Natural killer cell treated with Interleukin-12 subunit alpha and Interleukin-12 subunit beta and Interleukin-15 and Interleukin-18, amount 100 ng/mL, for 72 hours (primary cell): ENCODE data around the gene NDUFS8. TPM values are rescaled to one million over a fixed set of nuclear protein-coding genes. Genes with fewer than 3 reads are reported as not detected.

Source experiments
- ATAC-seq, 2 donors: fragments of 150-1000 bp; cut with Tn5 transposase in 1 of 2; sonication (Bioruptor Pico), chemical (Tn5 transposase) in 1 of 2; 2 replicates each; pipeline ENCODE4 v1.10.0; 2021
- DNase-seq: peaks from one replicate; pipeline ENCODE4 v3.0.0; 2022; ENCODE audit warnings: low spot score
- H3K27ac Mint-ChIP-seq, 2 donors: 1 replicate in 1 of 2; 2 replicates in 1 of 2; pipeline ENCODE4 v1.8.0; 2022; ENCODE audit warnings: mixed read lengths in 2 of 2, mild to moderate bottlenecking in 1 of 2, moderate library complexity in 1 of 2
- H3K27me3 Mint-ChIP-seq, 2 donors: 1 replicate in 1 of 2; 2 replicates in 1 of 2; pipeline ENCODE4 v1.8.0; 2022; ENCODE audit warnings: mixed read lengths in 2 of 2
- H3K36me3 Mint-ChIP-seq: one replicate; pipeline ENCODE4 v1.8.0; 2022; ENCODE audit warnings: mixed read lengths
- H3K4me1 Mint-ChIP-seq, 2 donors: 1 replicate in 1 of 2; 2 replicates in 1 of 2; pipeline ENCODE4 v1.8.0; 2022; ENCODE audit warnings: low read depth in 2 of 2, mixed read lengths in 2 of 2, mild to moderate bottlenecking in 1 of 2
- H3K4me3 Mint-ChIP-seq: one replicate; pipeline ENCODE4 v1.8.0; 2022; ENCODE audit warnings: mixed read lengths
- H3K9me3 Mint-ChIP-seq: 2 replicates; pipeline ENCODE4 v1.8.0; 2022; ENCODE audit warnings: mixed read lengths
- total RNA-seq, 2 donors: library from RNA; stranded (reverse); gene quantifications; one replicate each; pipeline ENCODE4 v1.2.3, GENCODE V29; 2022

Gene NDUFS8
- total RNA-seq, 2 donors from 2014 or later = 124 to 143 TPM

DNA sequence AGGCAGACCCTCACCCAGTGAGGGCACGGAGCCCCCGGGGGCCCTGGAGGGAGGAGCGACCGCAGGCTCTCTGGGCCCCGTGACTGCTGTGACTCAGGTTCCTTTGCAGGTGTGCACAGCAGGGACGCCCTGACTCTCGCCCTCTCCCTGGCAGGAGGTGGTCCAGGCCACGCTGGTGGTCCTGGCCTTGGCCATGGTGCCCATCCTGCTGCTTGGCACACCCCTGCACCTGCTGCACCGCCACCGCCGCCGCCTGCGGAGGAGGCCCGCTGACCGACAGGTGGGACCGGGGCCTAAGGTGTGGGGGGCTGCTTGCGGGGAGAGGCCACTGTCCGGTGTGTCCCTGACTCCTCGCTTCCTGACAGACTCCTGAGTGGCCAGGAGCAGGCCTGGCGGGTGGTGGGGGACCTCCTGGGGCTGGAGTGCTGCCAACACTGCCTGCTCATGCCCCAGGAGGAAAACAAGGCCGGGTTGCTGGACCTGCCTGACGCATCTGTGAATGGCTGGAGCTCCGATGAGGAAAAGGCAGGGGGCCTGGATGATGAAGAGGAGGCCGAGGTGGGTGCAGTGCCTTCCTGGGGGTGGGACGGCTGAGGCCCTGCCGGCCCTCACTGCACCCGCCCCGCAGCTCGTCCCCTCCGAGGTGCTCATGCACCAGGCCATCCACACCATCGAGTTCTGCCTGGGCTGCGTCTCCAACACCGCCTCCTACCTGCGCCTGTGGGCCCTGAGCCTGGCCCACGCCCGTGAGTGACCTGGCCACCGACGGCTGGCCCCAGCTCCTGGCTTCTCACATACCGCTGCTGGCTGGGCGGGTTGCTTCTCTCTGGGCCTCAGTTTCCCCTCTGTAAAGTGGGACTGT, 19.3 kb downstream of the NDUFS8 start:
- Mint-ChIP-seq H3K4me1 (peaks cover 0 to 4% of the 10 kb centered on the region in 2 donors), H3K27ac (no peak overlapping the region), H3K36me3 (no peaks in the 10 kb centered on the region), H3K27me3 (no peaks in the 10 kb centered on the region), H3K4me3 (no peak overlapping the region), H3K9me3 (no peaks in the 10 kb centered on the region)
- ATAC-seq = no peak
- no peak for DNase-seq

DNA sequence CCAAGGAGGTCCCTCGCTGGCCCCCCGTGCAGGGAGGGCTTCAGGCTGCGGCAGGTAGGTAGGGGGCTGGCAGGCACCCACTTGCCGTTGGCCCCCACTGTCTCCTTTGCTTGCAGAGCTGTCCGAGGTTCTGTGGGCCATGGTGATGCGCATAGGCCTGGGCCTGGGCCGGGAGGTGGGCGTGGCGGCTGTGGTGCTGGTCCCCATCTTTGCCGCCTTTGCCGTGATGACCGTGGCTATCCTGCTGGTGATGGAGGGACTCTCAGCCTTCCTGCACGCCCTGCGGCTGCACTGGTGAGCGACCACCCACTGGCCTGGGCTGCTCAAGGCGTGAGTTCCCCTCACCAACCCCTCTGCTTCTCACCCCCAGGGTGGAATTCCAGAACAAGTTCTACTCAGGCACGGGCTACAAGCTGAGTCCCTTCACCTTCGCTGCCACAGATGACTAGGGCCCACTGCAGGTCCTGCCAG, 19.9 kb downstream of the NDUFS8 start:
- Mint-ChIP-seq H3K4me1 (peaks cover 0 to 4% of the 10 kb centered on the region in 2 donors), H3K4me3 (no peak overlapping the region), H3K9me3 (no peaks in the 10 kb centered on the region), H3K27ac (no peak overlapping the region), H3K36me3 (no peaks in the 10 kb centered on the region), H3K27me3 (no peaks in the 10 kb centered on the region)
- ATAC-seq = no peak
- no peak for DNase-seq

DNA sequence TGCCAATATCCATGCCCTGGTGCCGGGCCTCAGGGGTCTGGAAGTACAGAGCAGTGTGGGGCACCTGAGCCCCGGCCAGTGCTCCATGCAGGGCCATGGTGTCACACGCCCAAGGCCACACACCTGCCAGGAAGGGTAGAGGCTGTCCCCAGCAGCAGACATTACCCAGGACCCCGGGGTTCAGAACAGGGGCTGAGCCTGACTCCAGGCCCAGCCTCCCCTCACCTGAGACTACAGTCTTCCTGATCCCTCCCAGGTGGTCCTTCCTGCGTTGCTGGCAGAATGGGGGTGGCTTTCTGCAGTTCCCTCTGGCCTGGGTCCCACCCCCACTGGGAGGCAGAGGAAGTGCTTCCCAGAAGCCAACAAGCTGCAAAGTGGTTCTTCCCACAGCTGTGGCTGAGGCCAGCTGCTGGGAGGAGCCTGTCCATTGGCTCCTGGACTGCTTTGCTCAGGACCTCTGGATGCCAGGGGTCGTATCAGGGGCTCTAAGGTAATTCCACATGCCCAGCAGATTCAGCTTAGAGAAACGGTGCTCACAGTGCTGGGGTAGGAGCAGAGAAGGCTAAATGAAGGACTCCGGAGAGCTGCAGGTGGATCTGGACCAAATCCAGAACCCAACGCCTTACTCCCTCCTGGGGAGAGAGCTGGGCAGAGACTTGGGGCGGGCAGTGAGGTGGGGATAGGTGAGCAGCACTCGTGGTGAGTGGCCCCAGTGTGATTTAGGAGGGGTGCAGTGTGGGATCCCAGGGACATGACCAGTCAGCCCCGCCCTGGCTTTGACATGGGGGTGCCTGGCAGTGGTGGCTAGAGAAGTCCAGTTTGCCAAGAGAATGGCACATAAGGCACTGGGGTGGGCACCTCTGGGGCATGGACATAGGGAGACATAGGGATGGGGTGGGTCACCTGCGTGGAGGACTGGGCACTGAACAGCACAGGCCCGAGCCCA, 21.0 kb downstream of the NDUFS8 start:
- ATAC-seq (no peak), DNase-seq (no peak)
- Mint-ChIP-seq H3K4me1 (peaks cover 0 to 4% of the 10 kb centered on the region in 2 donors), H3K27me3 (no peaks in the 10 kb centered on the region), H3K4me3 (no peak overlapping the region), H3K9me3 (no peaks in the 10 kb centered on the region), H3K27ac (peak overlapping the region in 1 of 2 donors; percentile 23), H3K36me3 (no peaks in the 10 kb centered on the region)

DNA sequence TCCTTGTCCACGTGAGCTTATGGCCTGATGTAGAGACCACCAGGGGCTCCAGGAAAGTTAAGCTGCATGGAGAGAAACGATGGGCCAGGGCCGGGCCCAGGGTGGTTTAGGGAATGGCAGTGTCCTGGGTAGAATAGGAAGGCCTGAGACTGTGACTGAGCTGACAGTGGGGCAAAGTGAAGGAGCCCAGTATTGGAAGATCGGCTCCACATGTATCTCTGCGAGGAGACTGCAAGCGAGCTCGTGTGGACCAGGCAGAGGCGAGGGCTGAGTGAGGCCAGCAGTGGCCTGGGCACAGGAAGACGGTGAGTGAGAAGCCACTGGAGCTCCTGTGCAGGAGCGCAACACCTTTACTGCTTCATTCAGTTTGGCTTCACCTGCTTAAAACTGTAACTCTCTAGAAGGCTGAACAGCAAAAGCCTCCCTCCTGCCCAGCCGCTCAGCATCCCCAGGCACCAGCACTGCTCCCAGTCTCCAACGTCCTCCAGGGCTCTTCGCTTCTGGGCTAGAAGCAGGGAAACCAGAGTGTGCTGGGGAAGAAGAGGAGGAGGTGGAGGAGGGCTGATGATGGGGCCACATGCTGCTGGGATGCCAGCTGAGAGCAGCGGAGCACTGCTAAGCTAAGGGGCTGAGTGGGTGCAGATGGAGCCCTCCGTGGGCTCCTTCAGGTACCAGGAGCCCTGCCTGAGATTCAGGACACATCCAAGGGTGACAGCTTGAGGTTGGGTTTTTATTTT, 21.8 kb downstream of the NDUFS8 start:
- Mint-ChIP-seq H3K4me3 (no peak overlapping the region), H3K36me3 (no peaks in the 10 kb centered on the region)

DNA sequence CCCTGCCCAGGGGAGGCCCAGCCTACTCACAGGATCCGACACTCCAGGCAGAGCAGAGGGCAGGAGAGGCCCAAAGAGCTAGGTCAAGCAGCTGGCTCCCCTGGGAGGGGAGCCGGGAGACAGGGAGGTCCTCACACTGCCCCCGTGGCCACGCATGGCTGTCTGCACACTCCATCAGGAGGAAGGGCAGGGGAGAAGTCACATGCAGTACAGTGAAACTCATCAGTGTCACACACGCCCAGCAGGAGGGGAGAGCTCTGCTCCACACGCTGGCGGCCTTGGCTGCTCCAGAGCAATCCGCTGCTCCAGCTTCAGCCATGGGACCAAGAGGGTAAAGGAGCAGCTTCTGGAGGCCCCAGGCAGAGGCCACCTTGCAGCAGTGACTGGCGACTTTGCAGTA, 22.6 kb downstream of the NDUFS8 start:
- H3K27me3 Mint-ChIP-seq = no peaks in the 10 kb centered on the region
- no peaks in the 10 kb centered on the region for H3K9me3 Mint-ChIP-seq
- H3K36me3 Mint-ChIP-seq = no peaks in the 10 kb centered on the region
- peaks cover 0 to 4% of the 10 kb centered on the region in 2 donors for H3K4me1 Mint-ChIP-seq
- no peak overlapping the region for H3K27ac Mint-ChIP-seq
- no peak for ATAC-seq
- no peak overlapping the region for H3K4me3 Mint-ChIP-seq
- no peak for DNase-seq

More for the DNA sequence above, 21.8 kb downstream of the NDUFS8 start:
- peaks cover 0 to 4% of the 10 kb centered on the region in 2 donors for H3K4me1 Mint-ChIP-seq
- peak in 1 of 2 donors; percentile 2 for ATAC-seq
- H3K27ac Mint-ChIP-seq = no peak overlapping the region
- H3K9me3 Mint-ChIP-seq = no peaks in the 10 kb centered on the region
- H3K27me3 Mint-ChIP-seq = no peaks in the 10 kb centered on the region
- DNase-seq = no peak

DNA sequence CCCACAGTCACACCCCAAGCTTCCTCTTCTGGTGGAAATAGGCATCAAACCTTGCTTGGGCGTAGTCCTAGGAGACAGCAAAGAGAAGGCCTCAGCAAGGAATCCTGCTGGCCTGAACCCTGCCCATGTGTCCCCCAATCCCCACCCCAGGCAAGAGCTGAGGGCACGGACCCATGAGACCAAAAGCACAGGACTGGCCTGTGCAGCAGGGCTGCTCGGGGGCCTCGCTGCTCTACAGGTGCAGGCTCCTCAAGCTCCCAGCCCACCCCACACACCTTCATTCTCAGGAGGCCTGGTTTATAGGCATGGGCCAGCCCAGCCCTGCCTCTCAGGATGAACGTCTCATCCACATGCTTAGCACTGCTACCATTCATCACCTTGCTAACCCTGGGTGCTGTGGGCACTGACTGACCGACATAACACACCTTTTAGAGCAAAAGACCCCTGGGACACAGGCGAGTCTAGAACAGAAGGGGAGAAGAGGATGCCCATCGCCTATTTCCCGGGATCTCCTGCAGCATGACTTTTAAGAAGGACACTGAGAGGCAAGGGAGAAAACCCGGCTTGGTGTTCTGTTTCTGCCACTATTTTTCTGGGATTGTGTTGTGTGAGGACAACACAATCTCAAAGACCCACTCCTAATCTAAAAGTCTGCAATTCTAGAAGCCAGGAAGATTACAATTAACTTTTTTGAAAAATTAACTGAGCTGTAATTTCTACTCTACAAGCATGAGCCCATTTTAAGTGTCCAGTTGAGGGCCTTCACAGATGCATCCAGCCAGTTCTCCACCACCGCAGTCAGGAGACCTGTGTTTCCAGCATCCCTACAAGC, 23.7 kb downstream of the NDUFS8 start:
- DNase-seq = no peak
- no peaks in the 10 kb centered on the region for H3K36me3 Mint-ChIP-seq
- no peaks in the 10 kb centered on the region for H3K27me3 Mint-ChIP-seq
- no peaks in the 10 kb centered on the region for H3K9me3 Mint-ChIP-seq
- peak overlapping the region in 1 of 2 donors; percentile 48 for H3K27ac Mint-ChIP-seq
- ATAC-seq = peak in 1 of 2 donors; percentile 13
- no peak overlapping the region for H3K4me3 Mint-ChIP-seq
- peaks cover 0 to 4% of the 10 kb centered on the region in 2 donors for H3K4me1 Mint-ChIP-seq

DNA sequence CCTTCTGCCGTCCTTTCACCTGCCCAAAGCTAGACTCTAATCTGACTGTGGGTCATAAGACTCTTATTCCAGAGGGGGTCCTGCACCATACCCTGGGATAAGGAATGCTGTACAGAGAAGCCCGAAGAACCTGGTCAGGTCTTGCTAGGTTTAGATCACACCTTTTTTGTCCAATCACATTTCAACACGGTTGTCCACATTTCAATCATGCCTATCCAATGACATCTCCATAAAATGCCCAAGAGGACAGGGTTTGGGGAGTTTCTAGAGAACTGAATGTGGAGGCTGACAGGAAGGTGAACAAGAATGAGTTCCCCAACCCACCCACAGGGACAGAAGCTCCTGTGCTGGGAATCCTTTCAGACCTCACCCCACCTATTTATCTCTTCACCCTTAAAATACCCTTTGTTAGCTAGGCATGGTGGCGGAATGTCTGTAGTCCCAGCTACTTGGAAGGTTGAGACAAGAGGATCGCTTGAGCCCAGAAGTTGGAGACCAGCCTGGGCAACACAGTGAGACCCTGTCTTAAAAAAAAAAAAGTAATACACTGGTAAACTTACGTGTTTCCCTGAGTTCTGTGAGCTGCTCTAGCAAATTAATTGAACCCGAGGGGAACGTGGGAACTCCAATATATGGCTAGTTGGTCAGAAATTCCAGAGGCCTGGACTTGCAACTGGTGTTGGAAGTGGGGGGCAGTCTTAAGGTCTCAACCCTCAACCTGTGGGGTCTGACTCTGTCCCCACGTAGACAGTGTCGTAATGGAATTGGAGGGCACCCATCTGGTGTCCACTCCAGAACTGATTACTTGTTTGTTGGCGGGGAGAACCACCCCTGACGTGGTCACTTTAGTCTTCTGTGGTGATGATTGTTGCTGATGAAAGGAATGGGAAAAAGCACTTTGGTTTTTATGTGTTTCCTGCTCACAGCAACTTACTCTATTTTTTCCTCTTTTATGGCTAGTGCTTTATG, 26.1 kb downstream of the NDUFS8 start:
- H3K27ac Mint-ChIP-seq = peak overlapping the region in 1 of 2 donors; percentile 15
- no peaks in the 10 kb centered on the region for H3K9me3 Mint-ChIP-seq
- DNase-seq (no peak), ATAC-seq (no peak)
- H3K36me3 Mint-ChIP-seq = no peaks in the 10 kb centered on the region
- H3K4me3 Mint-ChIP-seq = no peak overlapping the region
- H3K27me3 Mint-ChIP-seq = no peaks in the 10 kb centered on the region
- peaks cover 0 to 4% of the 10 kb centered on the region in 2 donors for H3K4me1 Mint-ChIP-seq

DNA sequence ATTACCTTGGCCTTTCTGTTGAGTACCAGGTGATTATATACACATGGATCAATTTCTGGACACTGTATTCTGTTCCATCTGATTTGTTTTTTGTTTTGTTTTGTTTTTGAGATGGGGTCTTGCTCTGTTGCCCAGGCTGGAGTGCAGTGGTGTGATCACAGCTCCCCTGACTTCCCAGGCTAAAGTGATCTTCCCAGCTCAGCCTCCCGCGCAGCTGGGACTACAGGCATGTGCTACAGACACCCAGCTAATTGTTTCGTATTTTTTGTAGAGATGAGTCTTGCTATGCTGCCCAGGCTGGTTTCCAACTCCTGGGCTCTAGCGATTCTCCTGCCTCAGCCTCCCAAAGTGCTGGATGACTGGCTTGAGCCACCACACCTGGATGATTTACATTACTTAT, 27.3 kb downstream of the NDUFS8 start:
- Mint-ChIP-seq H3K4me1 (peaks cover 0 to 4% of the 10 kb centered on the region in 2 donors), H3K27ac (peak overlapping the region in 1 of 2 donors; percentile 15), H3K27me3 (no peaks in the 10 kb centered on the region), H3K4me3 (no peak overlapping the region), H3K9me3 (no peaks in the 10 kb centered on the region), H3K36me3 (no peaks in the 10 kb centered on the region)
- no peak for ATAC-seq
- no peak for DNase-seq

DNA sequence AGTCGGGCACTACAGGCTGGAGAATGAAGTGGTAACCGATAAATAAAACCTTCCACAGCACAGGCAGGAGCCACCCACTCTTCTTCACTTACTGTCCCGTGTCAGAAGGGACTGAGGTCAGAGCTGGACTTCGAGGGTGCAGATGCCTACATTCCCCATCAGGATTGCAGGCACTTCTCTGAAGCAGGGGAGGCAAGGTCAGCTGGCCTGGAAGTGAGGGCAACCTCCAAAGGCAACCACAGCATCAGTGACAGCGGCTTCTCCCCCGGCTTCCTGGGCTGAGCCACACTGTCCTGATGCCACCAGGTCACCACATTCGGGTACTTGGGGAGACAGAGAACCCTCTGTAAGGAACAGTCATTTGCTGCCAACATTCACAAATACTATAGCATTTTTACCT, 31.0 kb downstream of the NDUFS8 start:
- Mint-ChIP-seq H3K27ac (no peak overlapping the region), H3K36me3 (no peaks in the 10 kb centered on the region), H3K4me1 (no peaks in the 10 kb centered on the region), H3K27me3 (no peaks in the 10 kb centered on the region), H3K4me3 (no peak overlapping the region), H3K9me3 (no peaks in the 10 kb centered on the region)
- DNase-seq (no peak), ATAC-seq (no peak)

DNA sequence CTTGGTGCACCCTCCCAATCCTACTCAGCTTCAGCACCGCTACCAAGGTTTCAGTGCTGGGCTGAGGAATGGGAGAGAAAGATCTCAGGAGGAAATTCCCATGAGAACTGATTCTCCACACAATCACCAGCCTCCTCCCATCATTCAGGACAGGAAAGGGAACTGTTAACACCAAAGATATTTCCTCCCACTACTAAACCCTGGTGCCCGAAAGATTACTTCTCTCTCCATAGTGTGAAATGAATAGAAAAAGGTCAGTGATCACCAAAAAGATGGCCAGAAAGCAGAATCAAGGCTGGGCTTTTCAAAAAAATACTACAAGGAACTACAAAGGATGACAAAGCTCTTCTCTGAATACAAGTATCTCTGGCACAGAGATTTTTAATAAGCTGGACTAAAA, 34.4 kb downstream of the NDUFS8 start:
- Mint-ChIP-seq H3K27me3 (no peaks in the 10 kb centered on the region), H3K4me3 (no peak overlapping the region), H3K9me3 (no peaks in the 10 kb centered on the region), H3K36me3 (peaks cover 3% of the 10 kb centered on the region), H3K27ac (no peak overlapping the region), H3K4me1 (no peaks in the 10 kb centered on the region)
- no peak for ATAC-seq
- DNase-seq = no peak

DNA sequence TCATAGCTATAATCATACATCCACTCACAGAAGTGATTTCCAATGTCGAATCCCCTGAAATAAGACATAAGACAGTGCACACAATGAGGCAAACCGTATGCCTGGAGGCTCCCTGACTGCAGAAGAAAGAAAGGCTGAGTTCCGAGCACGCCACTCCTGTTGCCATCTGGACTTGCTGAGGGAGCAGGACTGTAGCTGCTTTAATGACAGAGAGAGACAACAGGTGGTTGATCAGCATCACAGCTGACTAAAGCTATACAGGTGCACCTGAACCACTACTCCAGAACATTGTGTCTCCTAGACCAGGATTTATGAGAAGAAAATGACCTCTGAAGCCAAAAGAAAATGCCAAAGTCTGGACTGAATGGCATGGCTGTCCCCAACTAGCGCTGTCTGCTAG, 35.4 kb downstream of the NDUFS8 start:
- H3K27ac Mint-ChIP-seq = no peak overlapping the region
- DNase-seq = no peak
- H3K4me3 Mint-ChIP-seq = no peak overlapping the region
- no peaks in the 10 kb centered on the region for H3K9me3 Mint-ChIP-seq
- H3K36me3 Mint-ChIP-seq = peaks cover 5% of the 10 kb centered on the region
- H3K27me3 Mint-ChIP-seq = no peaks in the 10 kb centered on the region
- H3K4me1 Mint-ChIP-seq = no peaks in the 10 kb centered on the region
- ATAC-seq = no peak

DNA sequence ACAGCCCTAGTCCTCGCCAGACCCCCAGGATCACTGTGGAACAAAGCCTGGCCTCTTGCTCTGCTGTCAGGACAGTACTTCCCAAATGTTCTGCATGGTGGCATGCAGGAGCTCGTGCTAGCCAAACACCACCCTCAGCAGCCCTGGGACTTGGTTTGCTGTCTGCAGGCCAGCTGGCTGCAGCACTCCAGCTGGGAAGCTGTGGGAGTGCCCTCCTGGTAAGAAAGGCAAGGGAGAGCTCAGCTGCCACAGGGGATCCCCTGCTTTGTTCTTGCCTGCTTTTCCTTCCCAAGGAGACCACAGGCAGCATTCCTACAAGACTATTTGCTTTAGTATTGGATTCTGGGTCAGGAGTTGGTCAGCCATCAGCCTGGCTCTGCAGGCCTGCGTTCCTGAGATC, 36.3 kb downstream of the NDUFS8 start:
- DNase-seq = no peak

More for the DNA sequence above, 36.3 kb downstream of the NDUFS8 start:
- Mint-ChIP-seq H3K9me3 (no peaks in the 10 kb centered on the region), H3K4me1 (no peaks in the 10 kb centered on the region), H3K36me3 (peaks cover 5% of the 10 kb centered on the region), H3K27me3 (no peaks in the 10 kb centered on the region), H3K4me3 (no peak overlapping the region), H3K27ac (no peak overlapping the region)
- no peak for ATAC-seq
